Measurements from ENCODE around the gene CD3E. TPM values are rescaled to one million over a fixed set of nuclear protein-coding genes. Genes with fewer than 3 reads are reported as not detected.

Gene CD3E
- total and polyA plus RNA-seq, 2 of the 8 experiments (the other 6 are each of a cell fraction or from before 2014, with no cell fraction given) = not detected

DNA sequence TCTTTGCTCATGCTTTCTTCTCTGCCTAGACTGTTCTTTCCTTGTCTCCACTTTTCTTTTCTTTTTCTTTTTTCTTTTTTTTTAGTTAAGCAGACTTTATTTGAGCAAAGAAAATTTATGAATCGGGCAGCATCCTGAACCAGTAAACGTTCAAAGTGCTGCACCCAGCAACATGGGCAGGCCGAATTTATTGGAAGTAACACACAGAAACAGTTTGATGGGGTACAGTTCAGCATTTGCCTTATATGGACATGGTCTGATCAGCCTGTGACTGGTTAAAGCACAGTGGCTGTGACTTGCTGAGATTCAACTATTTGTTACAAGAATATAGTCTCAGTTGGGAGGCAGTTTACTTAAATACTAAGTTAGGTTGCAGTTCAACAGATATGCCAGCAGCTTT, 16.0 kb downstream of the CD3E start:
- H3K4me3 ChIP-seq (ENCODE audit: extremely low read depth in 1 of 4, insufficient read depth in 2 of 4, low read depth in 3 of 4, low read length in 4 of 4) = no peak overlapping the region
- no peak overlapping the region for H3K4ac ChIP-seq (replicated peaks; ENCODE audit: insufficient read length, low read depth, low read length)
- no peak overlapping the region for H4K8ac ChIP-seq (ENCODE audit: extremely low read depth, insufficient read depth, low read length)
- H3K36me3 ChIP-seq (ENCODE audit: control insufficient read depth in 2 of 4, insufficient read depth in 4 of 4, low read length in 3 of 4) = no peaks in the 10 kb centered on the region
- H4K91ac ChIP-seq (replicated peaks; ENCODE audit: insufficient read length, low read length) = no peak overlapping the region
- H3K9ac ChIP-seq (replicated peaks in 1 of 4; ENCODE audit: extremely low read depth in 1 of 4, low read depth in 3 of 4, low read length in 3 of 4) = no peak overlapping the region
- H3K79me1 ChIP-seq (ENCODE audit: low read depth, low read length) = no peaks in the 10 kb centered on the region
- ChIA-PET POLR2A (ENCODE audit: partially characterized antibody) (no interaction called here), CTCF (ENCODE audit: partially characterized antibody) (interaction anchor here (1.0 kb wide), 1 partner anchor 25 kb away, joined by 3 read pairs; no protein-coding TSS in a partner anchor)
- WGBS, 2 experiments (ENCODE audit: extremely low coverage in 1 of 2, insufficient coverage in 1 of 2, insufficient read length in 1 of 2, insufficient replicate concordance in 2 of 2, low coverage in 1 of 2, low lambda C conversion rate in 2 of 2, missing lambda C conversion rate in 1 of 2) = 78% methylated on average over 3 of the region's 3 CpGs; no CpG with 5 or more reads in 1 of the 2 experiments
- H3K56ac ChIP-seq (replicated peaks; ENCODE audit: insufficient read length, low read depth, low read length) = no peak overlapping the region
- no peak overlapping the region for H3K14ac ChIP-seq (ENCODE audit: insufficient read length)
- H4K5ac ChIP-seq (ENCODE audit: insufficient read length, low read depth, low read length) = no peak overlapping the region
- no peak overlapping the region for H3K23ac ChIP-seq (ENCODE audit: insufficient read length)
- H2AK5ac ChIP-seq (ENCODE audit: low read depth, low read length) = no peak overlapping the region
- FAIRE-seq = no peak
- no peak overlapping the region for H2BK120ac ChIP-seq (replicated peaks; ENCODE audit: low read depth, low read length)
- no peak overlapping the region for H2BK15ac ChIP-seq (ENCODE audit: low read length)
- no peak overlapping the region for H3K18ac ChIP-seq (ENCODE audit: extremely low read depth, low read length)
- DNase-seq (ENCODE audit: low read depth in 1 of 2, low spot score in 2 of 2) = no peak
- no peak overlapping the region for H2AFZ ChIP-seq (ENCODE audit: low read length)
- H3K4me2 ChIP-seq (ENCODE audit: insufficient read depth in 1 of 2, low read depth in 2 of 2, low read length in 2 of 2) = no peak overlapping the region
- no peak overlapping the region for H2BK5ac ChIP-seq (ENCODE audit: low read depth, low read length)
- no peaks in the 10 kb centered on the region for H3K9me3 ChIP-seq (ENCODE audit: insufficient read depth in 2 of 2, low read depth in 1 of 2, low read length in 1 of 2)
- TF ChIP-seq SIN3A (conservative IDR thresholded peaks at IDR 0.05 in 1 of 2, IDR thresholded peaks at IDR 0.05 in 1 of 2; ENCODE audit: low read depth in 1 of 2, low read length in 2 of 2) = no peak
- peak; percentile 79 for TF ChIP-seq SRF (IDR thresholded peaks at IDR 0.05; ENCODE audit: low read depth, low read length)
- H3K4me1 ChIP-seq (replicated peaks in 1 of 4; ENCODE audit: control insufficient read depth in 3 of 4, insufficient read depth in 4 of 4, low read length in 3 of 4) = peaks cover 2 to 5% (median 4%) of the 10 kb centered on the region in 4 experiments; a peak in 6 of 7 replicates
- H3K23me2 ChIP-seq (ENCODE audit: low read depth, low read length) = peaks cover 4% of the 10 kb centered on the region; the same call in 1 of the 2 replicates
- no peak overlapping the region for H3K27ac ChIP-seq (ENCODE audit: low read depth, low read length)
- no peak overlapping the region for H2BK20ac ChIP-seq (ENCODE audit: low read length)
- H3K79me2 ChIP-seq (ENCODE audit: control insufficient read depth in 1 of 2, insufficient read depth in 2 of 2, low read length in 2 of 2) = no peaks in the 10 kb centered on the region
- no peak overlapping the region for H2BK12ac ChIP-seq (ENCODE audit: low read depth, low read length)
- H4K20me1 ChIP-seq (replicated peaks in 1 of 2; ENCODE audit: control insufficient read depth in 1 of 2, insufficient read depth in 2 of 2, low read length in 2 of 2) = no peaks in the 10 kb centered on the region
- peaks cover 0 to 4% (median 0%) of the 10 kb centered on the region in 4 experiments; a peak in 2 of 7 replicates for H3K27me3 ChIP-seq (replicated peaks in 1 of 4; ENCODE audit: control insufficient read depth in 3 of 4, extremely low read depth in 1 of 4, insufficient read depth in 3 of 4, low read length in 3 of 4)

All from H1 (cell line).